Esophagus mucosa (tissue), 1 donor: ENCODE measurements around the gene POT1. TPM values are rescaled to one million over a fixed set of nuclear protein-coding genes. Genes with fewer than 3 reads are reported as not detected.
A peak's percentile ranks its signal among the peaks of the same experiment; 100 is the strongest.
"Not testable (repeated sequence)": the region's sequence is repeated elsewhere in the genome, so short reads cannot be mapped to it uniquely, and the experiment has no call there.

Experiments used
- ATAC-seq: fragments of 200-7000 bp; cut with Tn5 transposase; one replicate; pipeline ENCODE4 v1.9.1; 2020
- total RNA-seq: library from RNA; stranded (reverse); gene quantifications from one replicate; pipeline ENCODE4 v1.2.4, GENCODE V29; 2023
- donor health status: DM: yes; HTN: yes; CAD: no.

The POT1 gene, protein sequence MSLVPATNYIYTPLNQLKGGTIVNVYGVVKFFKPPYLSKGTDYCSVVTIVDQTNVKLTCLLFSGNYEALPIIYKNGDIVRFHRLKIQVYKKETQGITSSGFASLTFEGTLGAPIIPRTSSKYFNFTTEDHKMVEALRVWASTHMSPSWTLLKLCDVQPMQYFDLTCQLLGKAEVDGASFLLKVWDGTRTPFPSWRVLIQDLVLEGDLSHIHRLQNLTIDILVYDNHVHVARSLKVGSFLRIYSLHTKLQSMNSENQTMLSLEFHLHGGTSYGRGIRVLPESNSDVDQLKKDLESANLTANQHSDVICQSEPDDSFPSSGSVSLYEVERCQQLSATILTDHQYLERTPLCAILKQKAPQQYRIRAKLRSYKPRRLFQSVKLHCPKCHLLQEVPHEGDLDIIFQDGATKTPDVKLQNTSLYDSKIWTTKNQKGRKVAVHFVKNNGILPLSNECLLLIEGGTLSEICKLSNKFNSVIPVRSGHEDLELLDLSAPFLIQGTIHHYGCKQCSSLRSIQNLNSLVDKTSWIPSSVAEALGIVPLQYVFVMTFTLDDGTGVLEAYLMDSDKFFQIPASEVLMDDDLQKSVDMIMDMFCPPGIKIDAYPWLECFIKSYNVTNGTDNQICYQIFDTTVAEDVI
- 11.3 TPM for total RNA-seq

DNA sequence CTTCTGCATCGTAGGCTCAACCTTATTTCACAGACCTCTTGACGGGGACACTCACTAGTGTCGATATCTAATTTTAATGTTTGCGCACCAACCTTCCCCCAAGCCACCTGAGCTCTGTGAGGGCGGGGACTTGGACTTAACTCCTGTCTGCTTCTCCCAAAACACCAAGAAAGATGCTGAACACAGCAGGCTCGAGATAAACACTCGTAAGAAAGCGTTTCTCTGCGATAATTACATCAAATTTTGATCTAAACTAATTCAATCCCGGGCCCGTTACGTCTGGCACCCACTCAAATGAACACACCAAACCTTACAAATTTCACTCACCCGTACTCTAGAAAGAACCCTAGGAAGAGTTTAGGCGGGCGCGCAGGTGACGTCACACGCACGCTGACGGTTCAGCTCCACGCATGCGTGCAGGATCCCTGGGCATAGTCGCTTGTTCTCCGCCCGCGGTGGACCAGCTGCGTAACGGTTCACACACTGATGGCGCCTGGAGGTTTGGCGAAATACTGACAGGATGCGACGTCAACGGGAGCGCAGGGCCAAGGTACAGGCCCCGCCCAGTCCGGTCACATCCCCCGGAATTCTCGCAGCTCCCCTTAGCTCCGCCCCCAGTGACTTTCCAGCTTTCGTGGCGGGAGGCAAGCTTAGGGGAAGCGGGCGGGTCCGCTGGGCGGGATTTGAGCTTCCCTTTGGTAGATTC is at the start of gene POT1:
Gene POT1, minus strand, starts transcription at position 359 of the 706 bp plus-strand sequence. CDS start 32,652 bp downstream, outside the sequence.
- peak; percentile 100 for ATAC-seq

DNA sequence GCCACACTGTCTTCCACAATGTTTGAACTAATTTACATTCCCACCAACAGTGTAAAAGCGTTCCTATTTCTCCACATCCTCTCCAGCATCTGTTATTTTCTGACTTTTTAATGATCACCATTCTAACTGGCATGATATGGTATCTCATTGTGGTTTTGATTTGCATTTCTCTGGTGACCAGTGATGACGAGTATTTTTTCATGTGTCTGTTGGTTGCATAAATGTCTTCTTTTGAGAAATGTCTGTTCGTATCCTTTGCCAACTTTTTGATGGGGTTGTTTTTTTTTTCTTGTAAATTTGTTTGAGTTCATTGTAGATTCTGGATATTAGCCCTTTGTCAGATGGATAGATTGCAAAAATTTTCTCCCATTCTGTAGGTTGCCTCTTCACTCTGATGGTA is 45.5 kb upstream of the POT1 start:
- ATAC-seq, result not testable (repeated sequence)

DNA sequence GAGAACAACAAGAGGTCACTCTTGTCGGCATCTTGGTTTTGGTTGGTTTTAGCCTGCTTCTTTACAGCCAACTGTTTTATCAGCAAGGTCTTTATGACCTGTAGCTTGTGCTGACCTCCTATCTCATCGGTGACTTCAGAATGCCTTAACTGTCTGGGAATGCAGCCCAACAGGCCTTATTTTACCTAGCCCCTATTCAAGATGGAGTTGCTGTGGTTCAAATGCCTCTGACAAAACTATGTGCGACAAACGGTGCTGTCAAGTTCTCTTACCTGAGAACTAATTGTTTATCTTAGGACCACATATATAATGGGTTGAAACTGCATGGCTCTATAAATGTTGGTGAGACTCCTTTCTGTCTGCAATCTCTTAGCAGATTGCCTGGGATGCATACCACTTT is 35.9 kb upstream of the POT1 start:
- no peak for ATAC-seq

DNA sequence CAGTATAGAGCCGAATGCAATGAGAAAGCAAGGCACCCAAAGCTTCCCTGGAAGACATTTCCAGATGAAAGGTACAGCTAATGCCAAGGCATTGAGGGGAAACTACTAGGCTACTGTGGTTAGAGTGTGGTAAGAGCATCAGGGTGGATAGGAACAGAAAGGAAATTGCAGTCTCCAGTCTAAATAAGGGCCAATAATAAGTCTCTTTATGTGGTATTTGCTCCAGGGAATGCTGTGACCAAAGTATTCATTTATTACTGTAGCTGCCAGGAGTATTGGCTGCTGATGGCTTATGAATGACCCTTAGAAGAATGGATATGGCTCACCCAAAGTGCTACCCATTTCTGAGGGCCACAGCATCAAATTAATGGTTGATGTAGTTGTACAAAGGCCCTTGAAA is 30.1 kb upstream of the POT1 start:
- ATAC-seq, result no peak

DNA sequence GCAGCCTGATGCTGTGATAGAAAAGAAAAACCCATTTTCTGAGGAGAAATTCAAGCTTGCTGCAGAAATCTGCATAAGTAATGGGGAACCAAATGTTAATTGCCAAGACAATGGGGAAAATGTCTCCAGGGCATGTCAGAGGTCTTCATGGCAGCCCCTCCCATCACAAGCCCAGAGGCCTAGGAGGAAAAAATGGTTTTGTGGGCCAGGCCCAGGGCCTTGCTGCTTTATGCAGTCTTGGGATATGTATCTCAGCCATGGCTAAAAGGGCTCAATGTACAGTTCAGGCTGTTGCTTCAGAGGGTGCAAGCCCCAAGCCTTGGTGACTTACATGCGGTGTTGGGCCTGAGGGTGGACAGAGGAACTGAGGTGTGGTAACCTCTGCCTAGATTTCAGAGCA is 28.3 kb upstream of the POT1 start:
- ATAC-seq, result not testable (repeated sequence)

DNA sequence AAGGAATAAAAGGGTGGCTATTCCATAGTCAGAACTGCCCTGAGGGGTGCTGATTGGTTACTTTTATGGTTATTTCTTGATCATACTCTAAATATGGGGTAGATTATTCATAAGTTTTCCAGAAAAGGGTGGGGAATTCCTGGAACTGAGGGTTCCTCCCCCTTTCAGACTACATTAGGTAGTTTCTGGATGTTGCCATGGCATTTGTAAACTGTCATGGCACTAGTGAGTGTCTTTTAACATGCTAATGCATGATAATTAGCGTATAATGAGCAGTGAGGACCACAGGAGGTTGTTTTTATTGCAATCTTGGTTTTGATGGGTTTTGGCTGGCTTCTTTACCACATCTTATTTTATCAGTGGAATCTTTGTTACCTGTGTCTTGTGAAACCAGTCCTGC is 26.5 kb upstream of the POT1 start:
- no peak for ATAC-seq

DNA sequence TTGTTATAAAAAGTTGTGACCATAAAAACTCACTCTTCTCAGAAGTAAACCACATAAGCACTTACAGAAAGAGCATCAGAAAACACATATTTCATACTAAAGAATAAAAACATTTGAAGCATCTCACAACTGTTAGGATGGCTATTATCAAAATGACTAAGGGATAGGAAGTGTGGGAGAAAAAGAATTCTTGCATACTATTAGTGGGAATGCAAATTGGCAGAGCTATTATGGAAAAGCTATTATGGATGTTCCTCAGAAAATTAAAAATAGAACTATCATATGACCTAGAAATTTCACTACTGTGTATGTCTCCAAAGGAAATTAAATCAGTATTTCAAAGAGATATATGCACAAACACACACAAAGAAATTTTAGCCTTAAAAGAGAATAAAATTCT is 25.2 kb upstream of the POT1 start:
- no peak for ATAC-seq

DNA sequence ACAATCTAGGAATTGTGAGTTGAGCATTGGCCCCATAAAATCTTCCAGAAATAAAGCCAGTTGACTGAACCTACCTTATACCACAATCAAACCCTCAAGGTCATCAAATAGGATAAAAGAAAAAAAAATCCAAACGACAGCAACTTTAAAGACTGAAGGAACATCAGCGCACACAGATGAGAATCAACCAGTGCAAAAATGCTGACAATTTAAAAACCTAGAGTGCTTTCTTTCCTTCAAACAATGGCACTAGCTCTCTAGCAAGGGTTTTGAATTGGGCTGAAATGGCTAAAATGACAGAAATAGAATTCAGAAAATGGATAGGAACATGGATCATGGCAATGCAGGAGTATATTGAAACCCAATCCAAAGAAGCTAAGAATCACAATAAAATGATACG is 16.1 kb upstream of the POT1 start:
- ATAC-seq, result no peak

DNA sequence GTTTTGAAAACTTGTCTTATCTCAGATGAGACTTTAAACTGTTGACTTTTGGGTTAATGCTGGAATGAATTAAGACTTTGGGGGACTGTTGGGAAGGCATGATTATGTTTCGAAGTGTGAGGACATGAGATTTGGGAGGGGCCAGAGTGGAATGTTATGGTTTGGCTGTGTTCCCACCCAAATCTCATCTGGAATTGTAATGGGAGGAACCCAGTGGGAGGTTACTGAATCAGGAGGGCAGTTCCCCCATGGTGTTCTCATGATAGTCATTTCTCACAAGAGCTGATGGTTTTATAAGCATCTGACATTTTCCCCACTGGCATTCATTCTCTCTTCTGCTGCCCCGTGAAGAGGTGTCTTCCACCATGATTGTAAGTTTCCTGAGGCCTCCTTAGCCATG is 13.8 kb upstream of the POT1 start:
- ATAC-seq, result no peak

DNA sequence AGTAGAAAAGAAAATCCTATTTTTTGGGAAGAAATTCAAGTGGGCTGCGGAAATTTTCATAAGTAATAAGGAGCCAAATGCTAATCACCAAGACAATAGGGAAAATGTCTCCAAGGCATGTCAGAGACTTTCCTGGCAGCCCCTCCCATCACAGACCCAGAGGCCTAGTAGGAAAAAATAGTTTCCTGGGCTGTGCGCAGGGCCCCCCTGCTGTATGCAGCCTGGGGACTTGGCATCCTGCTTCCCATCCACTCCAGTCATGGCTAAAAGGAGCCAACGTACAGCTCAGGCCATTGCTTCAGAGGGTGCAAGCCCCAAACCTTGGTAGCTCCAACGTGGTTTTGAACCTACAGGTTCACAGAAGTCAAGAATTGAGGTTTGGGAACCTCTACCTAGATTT is 12.8 kb upstream of the POT1 start:
- no peak for ATAC-seq

DNA sequence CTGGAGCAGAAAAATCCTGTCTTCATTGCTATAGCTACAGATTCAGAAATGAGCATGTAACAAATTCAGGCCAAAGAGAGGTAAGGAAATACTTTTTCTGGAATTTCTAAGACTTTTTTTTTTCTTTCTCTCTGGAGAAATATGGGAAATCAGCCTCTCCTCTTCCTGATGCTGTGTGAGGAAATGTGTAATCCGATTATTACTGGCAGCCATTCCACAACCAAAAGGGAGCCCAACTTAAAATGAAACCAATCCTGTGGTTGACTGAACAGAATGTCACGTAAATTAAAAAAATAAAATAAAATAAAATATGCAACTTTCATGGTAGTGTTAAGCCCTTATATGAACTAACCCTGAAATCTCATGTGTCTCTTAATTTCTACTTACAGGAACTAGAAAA is 10.7 kb upstream of the POT1 start:
- no peak for ATAC-seq

DNA sequence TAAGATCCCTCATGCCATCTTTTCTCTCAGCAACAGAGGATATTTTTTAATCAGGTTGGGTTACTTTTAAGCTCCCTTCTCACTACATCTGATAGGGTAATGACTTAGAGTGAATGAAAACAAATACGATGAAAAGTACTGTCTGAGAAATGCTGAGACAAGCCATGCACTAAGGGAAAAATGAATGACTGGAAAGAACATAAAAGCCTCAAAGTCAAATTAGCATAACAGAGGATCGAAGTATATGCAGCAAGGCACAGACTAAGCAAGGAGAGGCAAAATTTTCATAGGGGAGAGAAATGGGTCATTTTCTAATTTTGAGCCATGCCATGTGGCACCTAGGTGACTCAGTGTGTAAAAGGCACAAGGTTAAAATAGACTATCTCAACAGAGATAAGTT is 8.5 kb upstream of the POT1 start:
- ATAC-seq, result no peak

DNA sequence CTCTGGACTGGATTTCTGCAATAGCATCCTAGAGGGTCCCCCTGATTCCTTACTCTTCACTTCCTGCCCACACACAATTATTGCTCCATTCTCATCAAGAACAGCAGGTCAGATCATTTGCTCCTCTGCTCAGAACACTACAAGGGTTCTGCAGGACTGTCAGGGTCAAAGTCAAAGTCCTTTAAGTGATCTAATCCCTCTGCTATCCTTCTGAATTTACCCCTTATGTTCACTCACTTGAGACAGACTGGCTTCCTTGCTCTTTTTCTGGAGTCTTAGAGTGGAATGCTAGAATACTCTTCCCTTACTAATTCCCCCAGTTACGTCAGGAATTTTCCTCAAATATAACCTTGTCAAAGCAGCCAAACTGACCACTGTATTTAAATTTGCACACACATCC is 7.5 kb upstream of the POT1 start:
- no peak for ATAC-seq

DNA sequence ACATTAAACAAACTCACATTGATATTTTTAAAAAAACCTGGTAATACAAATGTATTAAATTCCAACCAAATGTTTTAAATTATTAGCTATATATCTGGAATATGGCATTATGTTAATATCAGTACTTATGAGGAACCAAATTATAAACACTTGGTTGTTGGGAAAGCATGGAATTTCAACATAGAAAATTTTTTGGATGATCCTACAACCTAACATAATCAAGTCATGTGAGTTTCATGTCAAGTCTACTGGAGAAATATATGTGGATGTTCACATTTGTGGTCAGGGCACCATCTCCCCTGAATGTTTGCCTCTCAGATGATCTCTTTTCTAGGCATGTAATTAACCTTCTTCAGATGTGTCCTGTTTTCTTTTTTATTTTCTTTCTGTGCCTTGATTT is 5.2 kb upstream of the POT1 start:
- no peak for ATAC-seq

DNA sequence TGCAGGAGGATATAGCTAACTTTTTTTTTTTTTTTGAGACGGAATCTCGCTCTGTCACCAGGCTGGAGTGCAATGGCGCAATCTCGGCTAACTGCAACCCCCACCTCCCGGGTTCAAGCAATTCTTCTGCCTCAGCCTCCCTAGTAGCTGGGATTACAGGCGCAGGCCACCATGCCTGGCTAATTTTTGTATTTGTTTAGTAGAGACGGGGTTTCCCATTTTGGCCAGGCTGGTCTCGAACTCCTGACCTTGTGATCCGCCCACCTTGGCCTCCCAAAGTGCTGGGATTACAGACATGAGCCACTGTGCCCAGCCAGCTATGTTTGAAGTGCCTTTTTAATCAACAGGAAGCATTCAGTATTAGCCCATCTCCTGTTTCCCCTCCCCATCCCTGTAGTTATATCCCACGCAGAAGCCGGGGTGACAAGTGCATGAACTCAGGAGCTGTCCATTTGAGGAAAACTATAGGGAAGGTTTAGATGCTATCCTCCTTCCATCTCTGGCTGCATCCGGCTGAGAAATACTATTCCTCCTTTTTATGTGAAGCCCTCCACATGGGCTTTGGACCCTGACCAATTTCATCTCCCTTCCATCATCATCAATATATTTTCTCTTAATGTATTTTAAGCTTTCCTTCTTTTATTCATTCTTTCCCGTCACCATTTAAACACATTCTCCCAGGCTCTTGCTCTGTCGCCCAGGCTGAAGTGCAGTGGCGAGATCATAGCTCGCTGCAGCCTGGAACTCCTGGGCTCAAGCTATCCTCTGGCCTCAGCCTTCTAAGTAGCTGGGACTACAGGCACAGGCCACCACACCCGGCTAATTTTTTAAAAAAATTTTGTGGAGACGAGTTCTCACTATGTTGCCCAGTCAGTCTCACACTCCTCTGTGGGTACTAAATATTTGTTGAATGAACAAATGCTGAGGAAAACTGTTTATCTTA is 1.3 kb upstream of the POT1 start:
- ATAC-seq, result no peak

DNA sequence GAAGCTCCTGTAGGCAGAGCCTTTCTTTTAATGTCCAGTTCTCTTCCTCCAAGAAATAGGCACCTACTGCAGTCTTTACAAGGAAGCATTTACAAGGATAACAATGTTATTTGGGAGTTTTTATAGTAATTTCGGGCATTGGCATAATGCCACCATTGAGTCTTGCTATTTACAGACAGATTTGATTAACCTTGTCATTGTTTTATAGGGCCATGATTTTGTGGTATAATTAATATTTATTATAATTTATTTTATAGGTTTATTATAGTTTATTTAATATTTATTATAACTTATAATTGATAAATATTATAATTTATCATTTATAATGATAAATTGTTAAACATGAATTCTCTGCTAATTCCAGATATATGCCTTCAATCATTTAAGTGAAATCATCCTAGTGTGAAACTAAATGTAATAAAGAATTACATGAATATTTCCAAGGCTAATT is 573 bp upstream of the POT1 start:
- ATAC-seq, result no peak

DNA sequence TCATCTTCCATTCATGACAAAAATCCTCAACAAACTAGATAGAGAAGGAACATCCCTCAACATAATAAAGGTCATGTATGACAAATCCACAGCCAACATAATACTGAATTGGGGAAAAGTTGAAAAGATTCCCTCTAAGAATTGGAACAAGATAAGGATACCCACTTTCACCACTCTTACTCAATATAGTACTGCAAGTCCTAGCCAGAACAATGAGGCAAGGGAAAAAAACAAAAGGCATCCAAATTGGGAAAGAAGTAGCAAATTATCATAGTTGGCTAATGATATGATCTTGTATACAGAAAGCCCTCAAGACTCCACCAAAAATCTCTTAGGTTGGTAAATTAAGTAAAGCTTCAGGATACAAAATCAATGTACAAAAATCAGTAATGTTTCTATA is 4.7 kb downstream of the POT1 start:
- no peak for ATAC-seq

DNA sequence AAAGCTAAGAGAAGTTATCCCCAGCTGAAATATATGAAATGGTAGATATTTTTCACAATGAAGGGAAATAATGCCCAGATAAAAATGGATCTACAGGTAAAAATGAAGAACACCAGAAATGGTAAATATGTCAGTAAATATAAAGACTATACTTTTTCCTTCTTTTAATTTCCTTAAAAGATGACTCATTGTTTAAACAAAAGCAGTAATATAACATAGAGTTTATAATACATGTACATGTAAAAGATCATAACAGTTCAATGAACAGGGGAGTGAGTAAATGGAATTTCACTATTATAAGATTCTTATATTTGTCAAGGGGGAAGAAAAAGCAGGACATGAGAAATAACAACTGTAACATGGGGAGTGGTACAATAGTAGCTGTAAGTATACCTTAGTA is 7.4 kb downstream of the POT1 start:
- ATAC-seq, result no peak

DNA sequence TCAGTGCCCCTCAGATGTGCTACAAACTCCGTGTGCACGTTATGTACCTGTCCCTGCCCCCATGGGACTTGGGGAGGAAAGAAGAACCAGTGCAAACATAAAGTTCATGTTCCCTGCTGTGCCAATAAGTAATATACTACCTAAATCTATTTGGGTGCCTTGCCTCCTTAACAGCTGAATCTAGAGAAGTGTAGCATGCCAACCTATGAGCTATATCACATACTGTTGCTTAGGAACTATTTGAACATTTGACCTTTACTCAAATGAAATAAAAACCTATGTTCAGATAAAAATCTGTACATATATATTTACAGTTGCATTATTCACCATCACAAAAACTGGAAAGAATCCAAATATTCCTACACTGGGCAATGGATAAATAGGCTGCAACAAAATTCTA is 9.8 kb downstream of the POT1 start:
- ATAC-seq, result no peak

DNA sequence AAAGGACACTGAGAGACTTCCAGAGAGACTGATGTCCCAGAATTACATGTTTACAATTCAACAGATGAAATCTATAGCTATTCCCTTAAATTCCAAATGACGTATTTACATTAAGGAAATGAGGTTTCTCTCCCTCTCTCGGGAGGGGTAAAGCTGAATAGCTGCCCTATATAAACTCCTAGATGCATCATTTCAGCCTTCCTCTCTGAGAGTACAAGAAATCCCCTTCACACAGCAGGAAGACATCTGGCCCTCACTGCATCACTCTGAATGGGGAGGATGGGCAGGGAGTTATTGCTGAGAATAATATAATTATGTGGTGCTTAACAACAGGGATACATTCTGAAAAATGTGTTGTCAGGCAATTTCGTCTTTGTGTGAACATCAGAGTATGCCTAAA is 11.0 kb downstream of the POT1 start:
- ATAC-seq, result no peak

DNA sequence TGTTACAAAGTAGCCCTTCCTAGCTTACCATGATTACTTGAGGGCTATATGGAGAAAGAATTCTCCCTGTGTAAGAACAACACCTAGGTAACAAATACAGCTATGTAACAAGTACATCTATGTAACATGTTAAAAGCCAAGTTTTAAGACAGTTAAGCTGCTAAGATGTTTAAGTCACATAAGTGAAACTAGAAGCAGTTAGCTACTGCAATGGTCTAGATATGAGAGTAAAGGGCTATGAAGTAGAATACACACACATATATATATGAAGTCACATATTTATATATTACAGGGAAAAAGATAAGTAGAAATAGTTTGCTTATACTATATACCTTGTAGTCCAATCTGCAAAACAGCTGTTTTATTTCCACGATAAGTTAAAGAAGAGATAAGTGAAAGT is 14.4 kb downstream of the POT1 start:
- ATAC-seq, result no peak

DNA sequence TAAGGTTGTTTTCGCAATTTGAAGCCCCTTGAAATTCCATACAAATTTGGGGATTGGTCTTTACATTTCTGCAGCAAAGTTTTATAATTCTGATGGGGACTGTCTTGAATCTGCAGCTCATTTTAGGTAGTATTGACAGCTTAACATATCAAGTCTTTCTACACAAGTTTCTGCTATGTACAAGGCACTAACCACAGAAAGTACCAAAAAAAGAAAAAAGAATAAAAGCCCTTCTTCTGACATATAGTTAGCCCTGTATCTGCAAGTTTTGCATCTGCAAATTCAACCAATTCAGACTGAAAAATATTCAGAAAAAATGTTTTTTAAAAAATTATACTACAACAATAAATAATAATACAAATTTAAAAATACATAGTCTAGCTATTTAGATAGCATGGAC is 15.3 kb downstream of the POT1 start:
- ATAC-seq, result no peak

DNA sequence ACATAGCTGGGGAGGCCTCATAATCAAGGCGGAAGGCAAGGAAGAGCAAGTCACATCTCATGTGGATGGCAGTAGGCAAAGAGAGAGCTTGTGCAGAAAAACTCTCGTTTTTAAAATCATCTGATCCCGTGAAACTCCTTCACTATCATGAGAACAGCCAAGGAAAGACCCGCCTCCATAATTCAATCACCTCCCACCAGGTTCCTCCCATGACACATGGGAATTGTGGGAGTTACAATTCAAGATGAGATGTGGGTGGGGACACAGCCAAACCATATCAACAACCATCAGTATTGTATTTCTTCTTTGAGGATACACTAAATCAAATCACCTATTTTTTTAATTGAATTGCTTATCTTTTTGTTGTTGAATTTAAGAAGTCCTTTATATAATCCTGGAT is 16.7 kb downstream of the POT1 start:
- ATAC-seq, result no peak
